H1 (cell line): ENCODE measurements around the gene SCARB1. TPM values are rescaled to one million over a fixed set of nuclear protein-coding genes. Genes with fewer than 3 reads are reported as not detected.

Experiments used
- GABPA ChIP-seq: IDR thresholded peaks from 2 replicates; pipeline ENCODE4 v1.6.1; 2011; ENCODE audit warnings: mild to moderate bottlenecking, low read length, moderate library complexity, borderline replicate concordance; ENCODE audit not compliant: insufficient read depth
- HDAC2 ChIP-seq, 2 experiments: fragments of 300-600 bp in 1 of 2; sonication (generic) in 1 of 2; IDR thresholded peaks; 2 replicates each; pipeline ENCODE4 v1.6.1; 2011 to 2012; ENCODE audit warnings: low read depth in 2 of 2, low read length in 2 of 2, mild to moderate bottlenecking in 2 of 2, moderate library complexity in 2 of 2, borderline replicate concordance in 1 of 2, inconsistent platforms in 1 of 2
- ZNF274 ChIP-seq: IDR thresholded peaks from 2 replicates; pipeline ENCODE4 v1.7.0; 2012; ENCODE audit warnings: low read length, borderline replicate concordance; ENCODE audit errors: extremely low read depth
- polyA plus RNA-seq, 7 experiments: library from polyadenylated mRNA; depleted of rRNA in 3 of 7; stranded (reverse) in 5 of 7; unstranded in 2 of 7; fragments of >200 nt in 5 of 7; fragments of 200-250 nt in 2 of 7; gene quantifications; 1 replicate in 5 of 7; 2 replicates in 1 of 7; 4 replicates in 1 of 7; pipeline versions ENCODE4 v1.2.1 to v1.2.3, GENCODE V29; 2011 to 2013; ENCODE audit warnings: missing spikeins in 2 of 7, mixed read lengths in 2 of 7
- total RNA-seq: library from RNA; stranded (reverse); fragmentation: NEBNext Ultra II Directional; extraction: Animal tissue kit (Norgen Biotek cat#: 25700); gene quantifications from 2 replicates; pipeline ENCODE4 v1.2.1, GENCODE V29; 2021

Gene SCARB1
- total and polyA plus RNA-seq, 2 of the 8 experiments (the other 6 are each of a cell fraction or from before 2014, with no cell fraction given) = 45.3 to 57.1 TPM

- TF ChIP-seq ZNF274 = no peak
- TF ChIP-seq GABPA = no peak
- no peak for TF ChIP-seq HDAC2 (IDR thresholded peaks at IDR 0.05; ENCODE audit: borderline replicate concordance in 1 of 2, low read depth in 2 of 2, low read length in 2 of 2)
Observed at GRCh38 chr12:124904306-124905098, 40.8 kb upstream of the SCARB1 start (continued).
